ENCODE results near the gene SEC23A. TPM values are rescaled to one million over a fixed set of nuclear protein-coding genes. Genes with fewer than 3 reads are reported as not detected.
"Not testable (repeated sequence)": the region's sequence is repeated elsewhere in the genome, so short reads cannot be mapped to it uniquely, and the experiment has no call there.

The SEC23A gene
- total RNA-seq, 1 donor from 2014 or later: 79.7 TPM

DNA sequence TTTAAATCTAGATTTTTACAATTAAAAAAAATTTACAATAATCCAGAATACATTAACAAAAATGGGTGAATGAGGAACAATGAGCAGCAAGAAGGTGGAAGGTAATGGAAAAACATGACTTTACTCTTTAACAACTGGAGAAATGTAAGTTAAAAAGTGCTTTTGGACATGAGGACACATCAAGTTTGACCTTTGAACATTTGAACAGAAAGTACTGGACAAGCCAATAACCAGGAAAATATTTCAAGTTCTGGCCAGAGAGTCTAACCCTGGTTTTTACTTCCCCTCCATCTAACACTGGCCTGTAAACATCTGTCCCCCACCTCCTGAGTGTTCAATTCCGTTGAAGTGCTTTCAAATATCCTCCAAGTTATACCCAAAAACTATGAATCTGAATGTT is 94.1 kb downstream of the SEC23A start:
- DNase-seq; intact Hi-C loops (cut with DNase I); ATAC-seq (ENCODE audit: poor library complexity): not testable (repeated sequence)

DNA sequence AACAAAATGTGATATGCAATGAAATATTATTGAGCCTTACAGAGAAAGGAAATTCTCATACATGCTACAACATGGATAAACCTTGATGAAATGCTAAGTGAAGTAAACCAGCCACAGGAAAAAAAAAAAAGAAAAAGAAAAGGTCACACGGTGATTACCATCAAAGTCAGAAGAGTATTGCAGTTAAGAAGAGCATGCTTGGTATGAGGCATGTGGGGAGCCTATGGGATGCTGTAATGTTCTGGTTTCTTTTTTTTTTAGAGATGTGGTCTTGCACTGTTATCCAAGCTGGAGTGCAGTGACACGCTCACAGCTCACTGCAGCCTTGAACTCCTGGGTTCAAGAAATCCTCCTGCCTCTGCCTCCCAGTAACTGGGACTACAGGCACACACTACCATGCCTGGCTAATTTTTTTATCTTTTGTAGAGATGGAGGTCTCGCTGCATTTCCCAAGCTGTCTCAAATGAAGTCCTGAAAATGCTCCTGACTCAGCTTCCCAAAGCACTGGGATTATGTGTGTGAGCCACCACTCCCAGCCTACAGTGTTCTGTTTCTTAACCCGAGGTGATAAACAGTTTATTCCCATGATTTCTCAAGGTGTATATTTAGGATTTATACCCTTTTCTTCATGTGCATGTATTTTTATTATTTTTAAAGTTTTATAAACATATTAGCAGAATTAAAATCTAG is 96.2 kb downstream of the SEC23A start:
- intact Hi-C loops (cut with DNase I): no loop called here
- no peak for ATAC-seq (ENCODE audit: poor library complexity)
- DNase-seq: no peak

DNA sequence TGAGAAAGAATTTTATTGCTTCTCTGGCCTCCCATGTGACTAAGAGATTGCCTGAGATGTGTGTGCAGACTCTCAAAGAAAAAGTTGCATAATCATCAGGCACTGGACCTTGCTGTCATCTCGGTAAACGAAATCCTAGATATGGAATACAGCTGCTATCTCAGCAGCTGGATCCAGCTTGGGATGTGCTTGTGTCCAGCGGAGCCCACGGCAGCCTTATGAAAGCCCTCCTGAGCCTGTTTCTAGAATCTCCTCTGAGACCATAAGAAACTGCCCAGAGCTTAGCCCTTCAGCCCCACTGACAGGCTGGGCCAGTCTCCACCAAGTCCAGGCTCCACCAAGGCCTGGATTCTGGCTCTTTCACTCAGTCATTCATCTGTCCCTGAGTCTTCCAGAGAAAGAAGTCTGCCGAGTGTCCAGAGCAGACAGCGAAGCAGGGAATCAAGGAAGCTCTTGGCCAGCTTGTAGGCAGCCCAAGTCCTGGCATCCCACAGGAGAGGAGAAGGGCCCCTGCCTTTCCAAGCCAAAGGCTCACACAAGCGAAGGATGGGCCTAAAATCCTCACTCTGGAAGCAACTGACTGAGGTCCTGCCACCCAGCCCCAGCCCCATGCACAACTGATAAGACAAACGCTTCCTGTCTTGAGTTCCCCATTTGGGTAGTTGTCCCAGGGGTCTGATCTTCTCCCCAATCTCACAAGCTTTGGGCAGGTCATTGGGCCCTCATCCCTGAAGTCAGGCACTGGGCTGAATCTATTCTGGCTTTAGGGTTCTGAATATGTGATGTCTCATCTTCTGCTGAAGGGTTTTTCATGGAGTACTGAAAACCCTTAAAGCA is 97.8 kb downstream of the SEC23A start:
- ATAC-seq (ENCODE audit: poor library complexity): peak; percentile 92
- peak; percentile 52 for DNase-seq
- intact Hi-C loops (cut with DNase I): no loop called here

DNA sequence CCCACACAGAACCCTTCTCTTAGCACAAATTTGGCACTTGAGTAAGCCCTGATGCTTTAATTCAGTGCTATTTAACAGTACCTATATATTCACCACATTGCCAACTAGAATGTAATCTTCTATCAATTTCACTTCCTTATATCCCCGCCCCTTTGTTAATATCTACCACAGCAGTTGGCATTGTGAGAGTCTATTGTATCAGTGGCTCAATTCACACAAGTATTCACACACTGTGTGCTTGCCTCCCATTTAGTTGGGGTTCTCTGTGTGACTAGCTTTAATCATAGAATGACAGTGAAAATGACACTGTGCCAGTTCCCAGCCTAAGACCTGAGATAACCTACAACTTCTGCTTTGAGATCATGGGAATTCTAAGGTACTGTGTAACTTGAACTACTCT is 103.1 kb downstream of the SEC23A start:
- intact Hi-C loops (cut with DNase I): loop anchor here (10.0 kb wide), 1 partner anchor 125 kb away; no protein-coding TSS in a partner anchor
- no peak for ATAC-seq (ENCODE audit: poor library complexity)
- DNase-seq: no peak

DNA sequence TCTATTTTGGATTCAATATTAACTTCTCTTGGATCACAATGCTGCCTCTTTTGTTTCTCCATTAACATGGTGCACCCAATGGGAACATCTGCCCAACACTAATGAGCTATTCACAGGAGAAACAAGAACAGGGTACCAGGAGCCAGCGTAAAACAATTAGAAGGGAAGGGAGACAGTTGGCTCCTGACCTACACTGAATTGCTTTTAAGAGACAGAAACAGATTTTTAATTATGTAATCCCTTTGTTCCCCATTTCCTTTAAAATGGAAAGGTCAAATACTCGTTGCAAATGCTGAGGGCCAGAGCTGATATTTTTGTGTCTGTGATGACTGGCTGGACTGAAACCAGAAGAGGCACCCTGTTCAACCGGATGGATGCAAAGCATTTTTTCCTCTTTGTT is 108.3 kb downstream of the SEC23A start:
- DNase-seq: no peak
- no peak for ATAC-seq (ENCODE audit: poor library complexity)
- intact Hi-C loops (cut with DNase I): loop anchor here (10.0 kb wide), 1 partner anchor 120 kb away; no protein-coding TSS in a partner anchor

DNA sequence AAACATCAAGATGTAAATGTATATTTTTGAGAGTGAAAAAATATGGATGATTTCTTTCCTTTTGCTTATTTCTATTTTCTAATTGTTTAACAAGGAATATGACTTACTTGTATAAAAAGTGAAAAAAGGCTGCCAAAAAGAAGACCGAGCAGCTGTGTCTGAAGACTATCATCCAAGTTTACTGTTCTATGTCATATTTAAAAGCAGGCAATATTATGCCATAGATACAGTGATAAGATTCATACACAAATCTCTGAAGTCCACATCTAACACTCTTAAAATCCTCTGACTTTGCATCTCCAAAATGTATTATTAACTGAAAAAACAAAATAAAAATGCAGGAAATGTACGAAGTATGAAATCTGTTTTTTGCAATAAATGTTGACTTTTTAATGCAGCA is 109.1 kb downstream of the SEC23A start:
- no peak for DNase-seq
- no peak for ATAC-seq (ENCODE audit: poor library complexity)
- intact Hi-C loops (cut with DNase I): loop anchor here (10.0 kb wide), 1 partner anchor 119 kb away; no protein-coding TSS in a partner anchor

DNA sequence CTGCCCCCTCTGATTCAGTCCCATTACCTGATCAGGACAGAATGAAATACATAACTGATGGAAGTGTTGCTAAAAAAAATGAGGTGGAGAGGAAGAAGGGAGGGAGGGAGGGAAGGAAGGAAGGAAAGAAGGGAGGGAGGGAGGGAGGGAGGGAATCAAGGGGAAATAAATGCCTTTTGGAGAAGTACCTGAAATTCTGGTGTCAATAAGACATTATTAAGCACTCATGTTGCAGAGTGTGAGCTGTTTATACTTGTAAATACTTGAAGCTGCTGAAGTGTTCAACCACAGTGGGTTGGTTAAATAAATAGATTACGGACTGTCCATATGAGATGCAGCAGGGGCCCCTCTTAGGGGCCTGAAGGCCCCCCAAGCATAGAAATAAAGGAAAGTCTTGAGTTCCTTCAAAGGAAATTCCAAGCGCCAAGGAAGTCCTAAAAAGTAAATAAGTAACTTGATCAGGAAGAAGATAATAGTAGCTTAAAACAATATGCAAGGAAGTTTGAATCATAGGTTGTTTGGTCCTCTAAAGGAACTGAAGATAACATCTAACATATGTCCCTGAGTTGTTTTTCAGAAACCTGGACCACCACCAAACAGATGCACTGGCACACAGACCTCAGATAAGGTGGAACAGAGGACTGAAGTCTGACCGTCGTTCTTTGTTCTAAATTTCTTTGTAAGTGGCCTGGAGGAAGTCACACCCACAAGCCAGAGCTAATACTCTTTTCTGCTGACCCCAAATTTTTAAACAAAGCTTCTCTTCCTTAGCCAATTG is 110.8 kb downstream of the SEC23A start:
- intact Hi-C loops (cut with DNase I): loop anchor here (10.0 kb wide), 1 partner anchor 117 kb away; no protein-coding TSS in a partner anchor
- ATAC-seq (ENCODE audit: poor library complexity) (peak; percentile 27), DNase-seq (no peak)

DNA sequence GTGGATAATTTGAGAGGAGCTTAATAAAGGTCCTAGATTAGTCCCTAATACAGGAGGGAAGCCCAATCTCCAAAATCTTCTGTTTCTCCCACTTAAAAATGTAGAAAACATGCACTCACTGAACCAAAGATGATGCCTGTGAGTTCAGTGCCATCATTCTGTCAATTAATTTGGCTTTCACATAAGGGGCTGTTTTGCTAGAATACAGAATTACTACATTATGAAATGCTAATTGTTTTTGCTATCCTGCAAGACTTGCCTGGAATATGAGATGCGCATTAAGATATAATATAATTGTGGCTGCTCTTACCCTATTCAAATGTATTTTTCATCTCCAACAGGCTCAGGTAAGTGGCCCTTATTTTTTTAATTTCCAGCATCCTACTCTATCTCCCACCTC is 111.7 kb downstream of the SEC23A start:
- DNase-seq: no peak
- no peak for ATAC-seq (ENCODE audit: poor library complexity)
- intact Hi-C loops (cut with DNase I): loop anchor here (10.0 kb wide), 1 partner anchor 116 kb away; no protein-coding TSS in a partner anchor

DNA sequence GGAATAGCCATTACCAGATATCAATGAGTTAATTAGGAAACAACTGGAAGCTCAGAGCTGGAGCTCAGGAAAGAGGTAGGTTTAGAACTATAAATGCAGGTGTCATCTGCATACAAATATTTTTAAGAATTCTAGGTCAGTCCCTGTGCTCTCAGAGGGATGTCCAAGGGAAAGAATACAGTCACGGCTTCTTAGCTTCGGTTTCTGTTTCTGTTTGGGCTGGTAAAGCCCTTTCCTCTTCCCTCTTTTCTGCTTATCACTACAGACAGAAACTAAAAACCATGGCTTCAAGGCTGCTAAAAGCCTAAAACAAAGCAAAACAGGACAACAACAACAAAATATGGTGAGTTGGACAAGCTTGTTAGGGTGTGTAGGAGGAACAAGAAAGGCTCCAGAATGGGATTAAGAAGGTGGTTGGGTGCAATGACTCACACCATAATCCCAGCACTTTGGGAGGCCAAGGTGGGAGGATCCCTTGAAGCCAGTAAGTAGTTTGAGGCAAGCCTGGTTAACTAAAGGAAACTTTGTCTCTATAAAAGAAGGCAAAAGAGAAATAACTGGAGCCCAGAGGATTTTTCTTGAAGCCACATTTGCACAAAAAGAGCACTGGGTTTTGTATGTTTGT is 113.0 kb downstream of the SEC23A start:
- ATAC-seq (ENCODE audit: poor library complexity) (no peak), DNase-seq (no peak)
- intact Hi-C loops (cut with DNase I): loop anchor here (10.0 kb wide), 1 partner anchor 115 kb away; no protein-coding TSS in a partner anchor

DNA sequence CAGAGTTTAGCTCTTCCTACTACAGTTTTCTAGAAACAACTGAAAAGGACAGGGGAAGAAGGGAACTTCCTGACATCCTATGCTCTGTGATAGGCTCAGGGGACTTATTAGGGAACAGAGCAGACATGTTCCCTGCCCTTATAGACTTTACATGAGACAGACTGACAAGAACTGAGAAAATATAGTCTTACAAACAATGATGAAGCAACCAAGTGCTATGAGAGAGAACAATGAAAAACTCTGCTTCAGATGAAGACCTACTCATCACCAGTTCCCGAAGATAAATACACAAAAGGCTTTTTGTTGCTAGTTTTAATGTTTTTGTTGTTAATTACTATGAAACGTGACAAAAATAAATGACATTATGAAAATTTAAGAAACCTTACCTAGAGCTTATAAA is 115.3 kb downstream of the SEC23A start:
- intact Hi-C loops (cut with DNase I): no loop called here
- ATAC-seq (ENCODE audit: poor library complexity): no peak
- DNase-seq: no peak

DNA sequence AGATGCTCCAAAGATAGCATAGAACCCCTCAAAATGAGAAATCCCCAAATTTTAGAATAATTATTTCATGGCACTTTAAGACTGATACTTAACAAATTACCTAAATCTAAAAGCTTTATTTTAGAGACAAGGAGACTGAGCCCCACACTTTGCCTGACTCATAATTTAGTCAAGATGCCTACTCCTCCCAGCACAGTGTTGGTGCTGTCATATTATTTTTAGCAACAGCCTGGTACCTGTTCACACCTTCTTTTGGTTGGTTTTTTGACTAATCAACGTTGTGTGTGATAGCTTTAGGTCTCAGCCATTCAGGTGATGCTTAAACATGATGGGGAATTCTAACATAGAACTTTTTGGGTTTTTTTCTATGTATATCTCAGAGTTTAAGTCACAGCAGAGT is 120.2 kb downstream of the SEC23A start:
- ATAC-seq (ENCODE audit: poor library complexity): no peak
- DNase-seq: no peak
- intact Hi-C loops (cut with DNase I): no loop called here

DNA sequence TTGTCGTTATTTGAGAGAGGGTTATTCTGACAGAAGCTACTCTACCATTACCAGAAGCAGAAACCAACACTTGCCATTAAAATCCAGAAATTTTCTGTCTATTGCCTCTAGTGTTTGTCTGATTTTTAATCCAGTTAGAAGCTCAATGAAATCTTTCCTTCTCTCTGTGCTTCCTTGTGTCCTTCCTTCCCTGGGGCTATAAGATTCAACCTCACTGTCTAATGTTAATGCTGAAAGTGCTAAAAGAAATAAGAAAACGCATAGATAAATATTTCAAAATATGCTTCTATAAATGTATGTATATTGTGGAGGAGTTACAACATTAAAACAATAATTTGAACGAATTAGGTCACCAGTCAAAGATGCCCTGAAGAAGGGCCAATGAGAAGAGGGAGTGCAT is 120.8 kb downstream of the SEC23A start:
- intact Hi-C loops (cut with DNase I): no loop called here
- ATAC-seq (ENCODE audit: poor library complexity) (no peak), DNase-seq (no peak)

Other genes with a start within 250 kb of the SEC23A start
- gene GEMIN2, start 11.1 kb upstream of the SEC23A start, total RNA-seq: 5.1 TPM
- 21.9 TPM for gene TRAPPC6B, start 67.1 kb upstream of the SEC23A start, total RNA-seq
- gene PNN, start 72.0 kb upstream of the SEC23A start, total RNA-seq: 20.5 TPM
- 28.6 TPM for gene MIA2, start 130.7 kb upstream of the SEC23A start, total RNA-seq